ENCODE measurements around the gene WDR36.
A peak's percentile ranks its signal among the peaks of the same experiment; 100 is the strongest.

Gene WDR36

GRCh38 chr5:111099058-111099778, 7.1 kb downstream of the WDR36 start:
- TF ChIP-seq CTCF (IDR thresholded peaks at IDR 0.05; ENCODE audit: insufficient read depth, missing control alignments): no peak
- DNase-seq (ENCODE audit: insufficient read length, low spot score) (no peak), FAIRE-seq (no peak)

- FAIRE-seq: no peak
- no peak for TF ChIP-seq CTCF (IDR thresholded peaks at IDR 0.05; ENCODE audit: insufficient read depth, missing control alignments)
- no peak for DNase-seq (ENCODE audit: insufficient read length, low spot score)
These were observed 14.3 kb downstream of the WDR36 start for GRCh38 chr5:111106320-111106948.

- DNase-seq (ENCODE audit: insufficient read length, low spot score) (no peak), FAIRE-seq (no peak)
- TF ChIP-seq CTCF (IDR thresholded peaks at IDR 0.05; ENCODE audit: insufficient read depth, missing control alignments): no peak
These were observed 15.2 kb downstream of the WDR36 start for GRCh38 chr5:111107371-111107770.

GRCh38 chr5:111111956-111112355, 19.8 kb downstream of the WDR36 start:
- TF ChIP-seq CTCF (IDR thresholded peaks at IDR 0.05; ENCODE audit: insufficient read depth, missing control alignments): no peak
- FAIRE-seq (no peak), DNase-seq (ENCODE audit: insufficient read length, low spot score) (no peak)

GRCh38 chr5:111113678-111114077, 21.5 kb downstream of the WDR36 start:
- DNase-seq (ENCODE audit: insufficient read length, low spot score) (no peak), FAIRE-seq (peak; percentile 96)
- TF ChIP-seq CTCF (IDR thresholded peaks at IDR 0.05; ENCODE audit: insufficient read depth, missing control alignments): no peak

GRCh38 chr5:111115229-111115628, 23.1 kb downstream of the WDR36 start:
- no peak for FAIRE-seq
- no peak for DNase-seq (ENCODE audit: insufficient read length, low spot score)
- no peak for TF ChIP-seq CTCF (IDR thresholded peaks at IDR 0.05; ENCODE audit: insufficient read depth, missing control alignments)

- no peak for TF ChIP-seq CTCF (IDR thresholded peaks at IDR 0.05; ENCODE audit: insufficient read depth, missing control alignments)
- DNase-seq (ENCODE audit: insufficient read length, low spot score) (no peak), FAIRE-seq (no peak)
These were observed 24.4 kb downstream of the WDR36 start for GRCh38 chr5:111116550-111116949.
